KMS-11 (cell line): Measurements from ENCODE around the gene NKAIN2.
"Not testable (repeated sequence)": the region's sequence is repeated elsewhere in the genome, so short reads cannot be mapped to it uniquely, and the experiment has no call there.

ENCODE experiments used
- H2AFZ ChIP-seq: fragments of 200-600 bp; sonication (generic); 2 replicates; pipeline ENCODE4 v1.6.1; 2016; ENCODE audit warnings: antibody characterized with exemption, mixed run types, low read depth
- H3K27ac ChIP-seq: fragments of 200-600 bp; sonication (generic); 2 replicates; pipeline ENCODE4 v1.6.1; 2016; ENCODE audit warnings: mild to moderate bottlenecking, mixed run types
- H3K27me3 ChIP-seq: fragments of 200-600 bp; sonication (generic); 2 replicates; pipeline ENCODE4 v1.6.1; 2017; ENCODE audit warnings: mild to moderate bottlenecking, low read depth, mixed run types, moderate library complexity; ENCODE audit not compliant: insufficient read depth
- H3K36me3 ChIP-seq: fragments of 200-600 bp; sonication (generic); 2 replicates; pipeline ENCODE4 v1.6.1; 2017; ENCODE audit warnings: mild to moderate bottlenecking, mixed run types; ENCODE audit not compliant: insufficient read depth
- H3K4me1 ChIP-seq: fragments of 200-600 bp; sonication (generic); 2 replicates; pipeline ENCODE4 v1.6.1; 2016; ENCODE audit warnings: mild to moderate bottlenecking, low read depth, mixed run types; ENCODE audit not compliant: poor library complexity, severe bottlenecking
- H3K4me2 ChIP-seq: fragments of 200-600 bp; sonication (generic); 2 replicates; pipeline ENCODE4 v1.7.0; 2016; ENCODE audit warnings: mild to moderate bottlenecking, mixed run types
- H3K4me3 ChIP-seq: fragments of 200-600 bp; sonication (generic); IDR thresholded peaks from 2 replicates; pipeline ENCODE4 v1.6.1; 2017; ENCODE audit warnings: low read depth, low read length, mixed read lengths; ENCODE audit not compliant: insufficient read depth
- H3K79me2 ChIP-seq: fragments of 200-600 bp; sonication (generic); 2 replicates; pipeline ENCODE4 v1.6.1; 2016; ENCODE audit warnings: low read depth, mixed run types; ENCODE audit not compliant: insufficient read depth
- H3K9ac ChIP-seq: fragments of 200-600 bp; sonication (generic); 2 replicates; pipeline ENCODE4 v1.6.1; 2016; ENCODE audit warnings: mild to moderate bottlenecking, mixed run types
- H4K20me1 ChIP-seq: fragments of 200-600 bp; sonication (generic); 2 replicates; pipeline ENCODE4 v1.6.1; 2016; ENCODE audit warnings: mild to moderate bottlenecking, mixed run types; ENCODE audit not compliant: insufficient read depth
- TF ChIP-seq, protein P1 (sequence below): fragments of 200-600 bp; sonication (generic); conservative IDR thresholded peaks from 2 replicates; pipeline ENCODE4 v1.6.1; 2017; ENCODE audit warnings: low read depth, mild to moderate bottlenecking, antibody characterized with exemption, low read length, moderate library complexity, mixed read lengths

The NKAIN2 gene

DNA sequence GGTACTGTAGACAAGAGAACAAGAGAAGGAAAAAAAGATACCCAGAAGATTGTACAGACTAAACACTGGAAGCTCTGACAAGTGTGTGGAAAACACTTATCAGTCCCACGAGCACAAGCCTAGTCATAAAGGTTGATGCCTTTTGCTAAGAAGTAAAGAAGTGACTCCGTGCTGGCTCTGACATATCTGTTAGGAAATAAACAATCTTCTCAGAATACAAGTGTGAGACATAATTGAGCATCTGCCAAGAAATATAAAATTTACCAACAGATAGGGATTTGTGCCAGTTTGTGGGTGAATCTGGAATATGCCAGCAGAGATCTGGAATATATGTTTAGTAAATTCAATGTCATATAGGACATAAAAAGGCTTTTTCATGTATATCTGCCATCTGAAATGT is 899.9 kb downstream of the NKAIN2 start:
- Histone ChIP-seq H3K27me3 (no peaks in the 10 kb centered on the region), H3K27ac (no peak overlapping the region), H3K4me1 (no peaks in the 10 kb centered on the region), H2AFZ (no peak overlapping the region), H3K79me2 (no peaks in the 10 kb centered on the region), H3K4me2 (no peak overlapping the region), H3K9ac (no peak overlapping the region), H3K36me3 (no peaks in the 10 kb centered on the region), H3K4me3 (no peak overlapping the region), H4K20me1 (no peaks in the 10 kb centered on the region)
- TF ChIP-seq, protein P1, sequence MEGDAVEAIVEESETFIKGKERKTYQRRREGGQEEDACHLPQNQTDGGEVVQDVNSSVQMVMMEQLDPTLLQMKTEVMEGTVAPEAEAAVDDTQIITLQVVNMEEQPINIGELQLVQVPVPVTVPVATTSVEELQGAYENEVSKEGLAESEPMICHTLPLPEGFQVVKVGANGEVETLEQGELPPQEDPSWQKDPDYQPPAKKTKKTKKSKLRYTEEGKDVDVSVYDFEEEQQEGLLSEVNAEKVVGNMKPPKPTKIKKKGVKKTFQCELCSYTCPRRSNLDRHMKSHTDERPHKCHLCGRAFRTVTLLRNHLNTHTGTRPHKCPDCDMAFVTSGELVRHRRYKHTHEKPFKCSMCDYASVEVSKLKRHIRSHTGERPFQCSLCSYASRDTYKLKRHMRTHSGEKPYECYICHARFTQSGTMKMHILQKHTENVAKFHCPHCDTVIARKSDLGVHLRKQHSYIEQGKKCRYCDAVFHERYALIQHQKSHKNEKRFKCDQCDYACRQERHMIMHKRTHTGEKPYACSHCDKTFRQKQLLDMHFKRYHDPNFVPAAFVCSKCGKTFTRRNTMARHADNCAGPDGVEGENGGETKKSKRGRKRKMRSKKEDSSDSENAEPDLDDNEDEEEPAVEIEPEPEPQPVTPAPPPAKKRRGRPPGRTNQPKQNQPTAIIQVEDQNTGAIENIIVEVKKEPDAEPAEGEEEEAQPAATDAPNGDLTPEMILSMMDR: no peak

DNA sequence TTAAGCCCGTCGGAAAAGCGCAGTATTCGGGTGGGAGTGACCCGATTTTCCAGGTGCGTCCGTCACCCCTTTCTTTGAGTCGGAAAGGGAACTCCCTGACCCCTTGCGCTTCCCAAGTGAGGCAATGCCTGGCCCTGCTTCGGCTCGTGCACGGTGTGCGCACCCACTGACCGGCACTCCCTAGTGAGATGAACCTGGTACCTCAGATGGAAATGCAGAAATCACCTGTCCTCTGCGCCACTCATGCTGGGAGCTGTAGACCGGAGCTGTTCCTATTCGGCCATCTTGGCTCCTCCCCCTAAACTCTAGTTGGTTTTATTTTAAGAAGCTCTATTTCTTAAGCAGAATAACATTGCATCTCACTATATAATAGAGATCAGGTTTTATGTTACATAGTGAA is 908.9 kb downstream of the NKAIN2 start:
- not testable (repeated sequence) for H3K9ac ChIP-seq, H2AFZ ChIP-seq, H3K79me2 ChIP-seq, H3K36me3 ChIP-seq, H3K4me2 ChIP-seq, H3K27ac ChIP-seq, H3K4me1 ChIP-seq, H3K4me3 ChIP-seq, H3K27me3 ChIP-seq, H4K20me1 ChIP-seq

DNA sequence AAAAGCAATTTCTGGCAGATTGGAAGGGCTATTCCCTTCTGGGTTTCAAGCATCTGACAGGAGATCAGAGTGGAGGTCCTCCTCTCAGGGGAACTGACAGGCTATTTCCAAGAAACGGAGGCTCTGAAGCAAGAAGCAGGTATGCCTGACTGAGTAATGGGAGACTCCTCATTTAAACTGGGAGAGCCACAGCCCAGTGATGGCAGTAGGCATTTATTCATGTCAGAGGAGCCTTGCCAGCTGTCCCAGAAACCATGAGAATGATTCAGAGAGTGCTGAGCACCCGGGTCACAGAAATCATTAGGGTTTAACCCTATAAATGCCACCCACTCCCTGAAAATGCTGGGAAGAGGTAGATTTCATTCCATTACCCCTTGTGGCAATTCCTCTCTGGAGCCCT is 911.1 kb downstream of the NKAIN2 start:
- H2AFZ ChIP-seq: no peak overlapping the region
- H3K9ac ChIP-seq: no peak overlapping the region
- H3K4me1 ChIP-seq: no peaks in the 10 kb centered on the region
- H3K4me2 ChIP-seq: no peak overlapping the region
- H3K27me3 ChIP-seq: no peaks in the 10 kb centered on the region
- TF ChIP-seq, protein P1: no peak
- no peaks in the 10 kb centered on the region for H3K79me2 ChIP-seq
- no peaks in the 10 kb centered on the region for H3K36me3 ChIP-seq
- H4K20me1 ChIP-seq: no peaks in the 10 kb centered on the region
- H3K27ac ChIP-seq: no peak overlapping the region
- no peak overlapping the region for H3K4me3 ChIP-seq

DNA sequence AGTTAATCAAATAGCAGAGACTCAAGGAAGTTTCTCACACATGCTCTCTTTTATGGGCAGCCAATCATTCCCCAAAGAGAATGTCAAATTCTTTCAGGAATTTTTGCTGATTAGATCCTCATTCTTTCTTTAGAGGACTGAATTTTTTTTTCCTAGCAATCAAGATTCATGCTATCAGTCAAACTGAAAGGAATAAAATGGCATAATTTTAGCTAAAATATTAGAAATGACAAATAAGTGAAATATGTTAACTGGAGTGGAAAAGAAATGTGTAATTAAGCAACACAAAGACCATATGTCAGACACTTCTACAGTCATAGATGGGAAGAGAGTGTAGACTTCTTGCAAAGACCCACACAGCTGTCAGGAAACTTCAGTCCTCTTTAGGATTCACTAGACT is 916.2 kb downstream of the NKAIN2 start:
- Histone ChIP-seq H2AFZ (no peak overlapping the region), H3K79me2 (no peaks in the 10 kb centered on the region)
- TF ChIP-seq, protein P1: no peak

GRCh38 chr6:124721331-124721730 is 917.7 kb downstream of the NKAIN2 start:
- H3K79me2 ChIP-seq: no peaks in the 10 kb centered on the region

More for the DNA sequence above, 916.2 kb downstream of the NKAIN2 start:
- H3K27ac ChIP-seq: no peak overlapping the region
- no peaks in the 10 kb centered on the region for H3K27me3 ChIP-seq
- H3K4me2 ChIP-seq: no peak overlapping the region
- H4K20me1 ChIP-seq: no peaks in the 10 kb centered on the region
- no peak overlapping the region for H3K4me3 ChIP-seq
- no peak overlapping the region for H3K9ac ChIP-seq
- H3K36me3 ChIP-seq: no peaks in the 10 kb centered on the region
- H3K4me1 ChIP-seq: no peaks in the 10 kb centered on the region

More at GRCh38 chr6:124721331-124721730, 917.7 kb downstream of the NKAIN2 start:
- Histone ChIP-seq H3K36me3 (no peaks in the 10 kb centered on the region), H3K27ac (no peak overlapping the region), H3K4me1 (no peaks in the 10 kb centered on the region), H2AFZ (no peak overlapping the region), H3K4me2 (no peak overlapping the region), H3K4me3 (no peak overlapping the region), H3K27me3 (no peaks in the 10 kb centered on the region), H4K20me1 (no peaks in the 10 kb centered on the region), H3K9ac (no peak overlapping the region)
- TF ChIP-seq, protein P1: no peak
